HG03521 (cell line): Measurements from ENCODE around the gene S100A13.
"Not testable (repeated sequence)": the region's sequence is repeated elsewhere in the genome, so short reads cannot be mapped to it uniquely, and the experiment has no call there.

Experiments used
- ATAC-seq: cut with Tn5 transposase; IDR thresholded peaks from one replicate; pipeline ENCODE4 v1.9.1; 2021; ENCODE audit warnings: mild to moderate bottlenecking, moderate library complexity; ENCODE audit not compliant: unreplicated experiment

S100A13 gene

GRCh38 chr1:153608742-153609584, 18.3 kb downstream of the S100A13 start:
- ATAC-seq, result no peak

- ATAC-seq, result no peak
Measured at GRCh38 chr1:153608089-153608682, 19.1 kb downstream of the S100A13 start.

- no peak for ATAC-seq
Measured at GRCh38 chr1:153607381-153607780, 19.9 kb downstream of the S100A13 start.

- ATAC-seq, result no peak
Measured at GRCh38 chr1:153606194-153606593, 21.1 kb downstream of the S100A13 start.

- ATAC-seq, result no peak
Measured at GRCh38 chr1:153602749-153603148, 24.6 kb downstream of the S100A13 start.

- ATAC-seq, result no peak
Measured at GRCh38 chr1:153599847-153600246, 27.5 kb downstream of the S100A13 start.

- peak; percentile 94 for ATAC-seq
Measured at GRCh38 chr1:153598309-153599172, 28.8 kb downstream of the S100A13 start.

GRCh38 chr1:153597206-153597605, 30.1 kb downstream of the S100A13 start:
- no peak for ATAC-seq

- ATAC-seq, result no peak
Measured at GRCh38 chr1:153592748-153593147, 34.6 kb downstream of the S100A13 start.

- no peak for ATAC-seq
Measured at GRCh38 chr1:153588482-153588881, 38.8 kb downstream of the S100A13 start.

- not testable (repeated sequence) for ATAC-seq
Measured at GRCh38 chr1:153588033-153588432, 39.3 kb downstream of the S100A13 start.

GRCh38 chr1:153587314-153587713, 40.0 kb downstream of the S100A13 start:
- ATAC-seq, result no peak

- ATAC-seq, result no peak
Measured at GRCh38 chr1:153586347-153586746, 41.0 kb downstream of the S100A13 start.

- no peak for ATAC-seq
Measured at GRCh38 chr1:153585006-153585405, 42.3 kb downstream of the S100A13 start.

GRCh38 chr1:153583976-153584375, 43.3 kb downstream of the S100A13 start:
- no peak for ATAC-seq

- not testable (repeated sequence) for ATAC-seq
Measured at GRCh38 chr1:153583514-153583913, 43.8 kb downstream of the S100A13 start.

- not testable (repeated sequence) for ATAC-seq
Measured at GRCh38 chr1:153582836-153583235, 44.5 kb downstream of the S100A13 start.

GRCh38 chr1:153578936-153579335, 48.4 kb downstream of the S100A13 start:
- ATAC-seq, result no peak

- no peak for ATAC-seq
Measured at GRCh38 chr1:153578490-153578889, 48.8 kb downstream of the S100A13 start.

GRCh38 chr1:153577624-153578051, 49.7 kb downstream of the S100A13 start:
- ATAC-seq, result no peak

- no peak for ATAC-seq
Measured at GRCh38 chr1:153577138-153577537, 50.2 kb downstream of the S100A13 start.
